Inflammatory macrophage treated with lipopolysaccharide for 4 hours (primary cell): ENCODE data around the gene LPGAT1.
"Not testable (repeated sequence)": the region's sequence is repeated elsewhere in the genome, so short reads cannot be mapped to it uniquely, and the experiment has no call there.

Experiments
- DNase-seq: peaks from one replicate; pipeline ENCODE4 v3.0.0-alpha.2; 2020

Gene LPGAT1

DNA sequence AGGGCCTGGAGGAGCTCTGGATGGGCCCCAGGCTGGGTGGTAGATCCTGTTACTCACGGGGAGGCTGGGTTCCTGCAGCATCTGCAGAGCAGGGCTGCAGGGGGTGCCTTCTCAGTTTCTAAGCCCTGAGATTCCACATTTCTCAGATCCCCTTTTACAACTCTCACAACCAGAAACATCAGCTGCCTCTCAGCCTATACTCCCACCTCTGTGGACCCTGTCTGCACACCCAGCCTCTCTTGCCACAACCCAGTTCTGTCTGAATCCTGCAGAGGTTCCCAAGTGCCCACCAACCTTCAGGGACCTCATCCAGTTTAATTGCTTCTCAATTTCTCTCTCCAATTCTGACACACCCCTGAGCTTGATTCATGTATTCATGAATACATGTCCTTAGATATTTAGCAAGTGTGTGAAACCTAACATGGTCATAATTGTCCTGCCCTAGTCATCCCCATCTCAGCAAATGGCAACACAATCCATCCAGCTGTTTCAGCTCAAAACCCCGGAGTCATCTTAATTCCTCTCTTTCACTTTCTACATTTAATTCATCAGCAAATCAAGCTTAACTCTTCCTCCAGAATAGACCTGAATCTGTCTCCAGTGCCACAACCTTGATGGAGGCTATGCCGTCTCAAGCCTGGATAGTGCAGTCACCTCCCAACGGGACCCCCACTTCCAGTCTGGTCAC, 98.1 kb downstream of the LPGAT1 start:
- DNase-seq = no peak

- DNase-seq = no peak
Observed at GRCh38 chr1:211731456-211732292, 98.9 kb downstream of the LPGAT1 start.

GRCh38 chr1:211730347-211730746, 100.2 kb downstream of the LPGAT1 start:
- no peak for DNase-seq

DNA sequence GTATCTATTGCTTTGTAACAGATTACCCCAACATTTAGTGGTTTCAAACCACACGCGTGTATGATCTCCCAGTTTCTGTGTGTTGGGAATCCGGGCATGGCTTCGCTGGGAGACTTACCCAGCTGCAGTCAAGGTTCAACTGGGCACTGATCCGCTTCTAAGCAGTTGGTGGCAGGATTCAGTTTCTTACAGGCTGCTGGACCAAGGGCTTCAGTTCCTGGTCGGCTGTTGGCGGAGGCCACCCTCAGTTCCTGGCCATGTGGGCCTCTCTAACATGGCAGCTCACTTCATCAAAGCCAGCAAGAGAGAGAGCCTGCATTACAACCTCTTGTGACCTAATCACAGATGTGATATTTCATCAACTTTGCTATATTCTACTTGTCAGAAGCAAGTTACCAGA, 101.3 kb downstream of the LPGAT1 start:
- no peak for DNase-seq

DNA sequence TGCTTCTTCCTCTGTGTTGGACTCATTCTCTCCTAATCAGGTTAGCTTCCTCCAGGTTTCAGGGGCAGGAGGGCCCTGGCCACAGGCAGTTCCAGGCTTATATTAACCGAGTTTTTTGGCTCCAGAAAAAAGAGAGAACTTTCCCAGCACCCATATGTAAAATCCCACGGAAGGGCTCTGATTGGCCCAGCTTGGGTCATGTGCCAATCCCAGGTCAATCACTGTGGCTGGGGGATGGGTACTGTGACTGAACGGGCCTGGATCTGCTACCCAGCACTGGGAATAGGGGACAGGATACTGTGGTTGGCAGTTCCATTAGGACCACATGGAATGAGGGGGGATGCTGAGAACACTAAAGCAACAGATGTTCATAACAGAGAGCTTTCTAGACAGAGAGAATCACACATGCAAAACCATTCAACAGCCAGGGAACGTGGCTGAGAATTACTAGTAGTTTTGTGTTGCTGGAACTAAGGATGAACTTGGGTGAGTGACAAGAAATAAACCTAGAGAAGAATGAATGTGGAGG, 104.0 kb downstream of the LPGAT1 start:
- DNase-seq = no peak

GRCh38 chr1:211724687-211725196, 105.8 kb downstream of the LPGAT1 start:
- no peak for DNase-seq

- peak; percentile 21 for DNase-seq
Observed at GRCh38 chr1:211723273-211723672, 107.3 kb downstream of the LPGAT1 start.

DNA sequence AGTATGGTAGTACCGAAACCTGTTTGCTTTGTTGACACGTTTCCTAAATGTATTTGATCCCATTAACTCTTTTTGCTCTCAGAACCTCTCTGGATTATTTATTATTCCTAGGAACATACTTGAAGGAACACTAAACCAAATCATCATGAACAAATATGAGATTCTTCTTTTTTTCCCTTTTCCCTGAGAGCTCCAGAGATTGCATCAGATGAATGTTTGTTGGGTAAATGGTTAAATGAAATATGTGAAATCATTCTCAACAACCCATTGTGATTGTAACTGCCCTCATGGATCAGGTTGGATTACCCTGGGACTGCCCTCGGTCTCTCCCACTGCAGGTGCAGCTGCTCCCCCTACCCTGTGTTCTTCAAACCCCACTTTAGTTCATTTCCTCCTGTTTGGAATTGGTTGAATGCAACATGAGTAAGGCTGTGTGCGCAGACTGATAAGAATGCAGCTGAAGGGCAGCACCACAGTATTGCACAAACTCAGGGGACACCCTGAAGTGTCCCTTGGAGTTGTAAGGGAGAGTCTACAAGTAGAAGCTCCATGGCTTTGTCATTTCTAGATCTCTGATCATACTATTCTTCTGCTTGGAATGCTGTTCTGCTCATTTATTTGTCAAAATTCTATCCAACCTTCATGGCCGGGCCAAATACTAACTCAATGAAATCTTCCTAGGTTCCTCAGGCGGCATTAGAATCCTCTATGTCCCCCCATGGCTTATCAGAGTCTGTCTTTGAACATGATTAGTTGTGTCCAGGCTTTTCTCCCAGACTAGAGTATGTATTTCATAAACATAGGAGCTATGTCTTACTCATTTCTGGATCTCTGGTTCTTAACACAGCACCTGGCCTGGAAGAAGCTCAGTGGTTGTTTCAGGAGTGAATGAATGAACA, 108.0 kb downstream of the LPGAT1 start:
- DNase-seq = no peak

DNA sequence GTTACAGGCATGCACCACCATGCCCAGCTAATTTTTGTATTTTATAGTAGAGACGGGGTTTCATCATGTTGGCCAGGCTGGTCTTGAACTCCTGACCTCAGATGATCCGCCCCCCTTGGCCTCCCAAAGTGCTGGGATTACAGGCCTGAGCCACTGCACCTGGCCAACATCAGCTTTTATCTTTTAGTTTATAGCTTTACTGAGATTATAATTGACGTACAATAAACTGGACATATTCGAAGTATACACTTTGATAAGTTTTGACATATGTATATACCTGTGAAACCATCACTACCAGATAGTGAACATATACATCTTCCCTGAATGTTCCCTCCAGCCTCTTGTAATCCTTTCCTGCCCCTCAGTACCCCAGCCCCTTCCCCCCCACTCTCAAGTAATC, 114.0 kb downstream of the LPGAT1 start:
- not testable (repeated sequence) for DNase-seq

- DNase-seq = no peak
Observed at GRCh38 chr1:211715971-211716370, 114.6 kb downstream of the LPGAT1 start.

DNA sequence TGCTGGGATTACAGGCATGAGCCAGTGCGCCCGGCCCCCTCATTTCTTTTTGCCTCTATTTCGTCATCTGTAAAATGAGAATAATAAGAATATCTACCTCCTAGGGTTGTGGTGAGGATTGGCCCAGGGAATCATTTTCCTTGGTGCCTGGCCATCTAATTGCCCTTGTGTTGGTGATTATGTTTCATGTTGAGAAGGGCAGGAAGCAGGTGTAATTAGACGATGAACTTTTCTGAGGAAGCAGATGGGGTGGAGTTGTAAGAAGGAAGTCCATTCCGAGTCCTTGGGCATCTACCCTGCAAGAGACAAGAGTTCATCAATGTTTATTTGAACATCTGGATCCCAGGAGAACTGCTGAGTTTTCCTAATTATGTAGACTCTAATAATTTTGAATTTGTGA, 116.4 kb downstream of the LPGAT1 start:
- no peak for DNase-seq

DNA sequence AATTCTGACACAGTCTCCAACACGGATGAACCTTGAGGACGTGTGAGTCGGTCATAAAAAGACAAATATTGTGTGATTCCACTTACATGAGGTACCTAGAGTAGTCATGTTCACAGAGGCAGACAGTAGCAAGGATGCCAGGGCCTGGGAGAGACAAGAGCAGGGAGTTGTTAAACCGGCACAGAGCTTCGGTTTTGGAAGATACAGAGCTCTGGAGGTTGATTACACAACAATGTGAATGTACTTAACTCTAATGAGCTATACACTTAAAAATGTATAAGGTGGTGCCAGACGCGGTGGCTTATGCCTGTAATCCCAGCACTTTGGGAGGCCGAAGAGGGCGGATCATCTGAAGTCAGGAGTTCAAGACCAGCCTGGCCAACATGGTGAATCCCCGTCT, 117.3 kb downstream of the LPGAT1 start:
- no peak for DNase-seq

DNA sequence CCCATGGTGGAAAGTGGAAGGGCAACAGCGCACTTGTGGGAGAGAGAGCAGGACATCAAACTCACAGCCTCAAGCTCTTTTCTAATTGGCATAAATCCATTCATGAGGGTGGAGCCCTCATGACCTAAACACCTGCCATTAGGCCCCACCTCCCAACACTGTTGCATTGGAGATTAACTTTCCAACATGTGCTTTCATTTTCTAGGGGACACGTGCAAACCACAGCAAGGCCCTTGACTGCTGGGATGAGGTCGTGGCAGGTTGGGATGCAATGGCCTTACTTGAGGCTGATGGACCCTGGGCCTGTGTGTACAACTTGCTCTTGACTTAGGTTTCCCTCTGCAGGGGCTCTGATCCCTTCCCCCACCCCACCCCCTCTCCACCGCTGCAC, 119.3 kb downstream of the LPGAT1 start:
- DNase-seq = no peak

GRCh38 chr1:211710566-211711314, 119.8 kb downstream of the LPGAT1 start:
- DNase-seq = peak; percentile 80

DNA sequence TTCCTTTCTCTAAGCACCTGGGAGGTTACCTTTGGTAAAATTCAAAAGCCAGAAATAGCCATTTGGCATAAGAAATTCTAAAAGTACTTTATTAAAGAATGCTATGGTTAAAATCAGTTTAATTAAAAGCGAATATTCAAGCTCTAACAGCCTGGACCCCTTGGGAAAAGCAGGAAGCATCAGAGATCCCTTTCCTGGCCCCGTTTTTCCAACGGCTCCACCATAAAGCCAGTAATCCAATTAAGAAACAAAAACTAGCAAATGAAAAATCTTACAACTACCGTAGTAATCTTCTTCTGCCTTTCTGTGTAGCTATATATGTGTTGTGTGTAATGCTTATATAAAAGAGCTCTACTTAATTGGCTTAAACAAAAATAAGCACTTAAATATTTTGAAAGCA, 121.6 kb downstream of the LPGAT1 start:
- no peak for DNase-seq

DNA sequence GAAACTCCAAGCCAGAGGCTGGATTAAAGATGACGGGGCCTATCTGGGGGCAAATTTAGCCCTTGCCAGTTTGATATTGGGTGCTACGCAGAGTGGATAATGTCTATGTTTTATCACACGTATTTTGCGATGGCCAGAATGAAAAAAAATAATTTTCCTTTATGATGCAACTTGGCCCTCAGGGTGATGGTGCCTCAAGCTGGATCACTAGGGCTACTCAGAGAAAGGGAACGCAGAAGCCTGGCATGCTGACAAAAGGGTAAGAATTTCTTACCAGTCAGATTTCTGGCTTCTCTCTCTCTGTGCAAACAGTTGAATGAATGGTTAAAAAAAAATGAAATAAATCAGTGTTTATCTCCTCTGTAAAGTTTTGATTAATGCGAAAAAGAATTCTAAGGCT, 122.6 kb downstream of the LPGAT1 start:
- no peak for DNase-seq

DNA sequence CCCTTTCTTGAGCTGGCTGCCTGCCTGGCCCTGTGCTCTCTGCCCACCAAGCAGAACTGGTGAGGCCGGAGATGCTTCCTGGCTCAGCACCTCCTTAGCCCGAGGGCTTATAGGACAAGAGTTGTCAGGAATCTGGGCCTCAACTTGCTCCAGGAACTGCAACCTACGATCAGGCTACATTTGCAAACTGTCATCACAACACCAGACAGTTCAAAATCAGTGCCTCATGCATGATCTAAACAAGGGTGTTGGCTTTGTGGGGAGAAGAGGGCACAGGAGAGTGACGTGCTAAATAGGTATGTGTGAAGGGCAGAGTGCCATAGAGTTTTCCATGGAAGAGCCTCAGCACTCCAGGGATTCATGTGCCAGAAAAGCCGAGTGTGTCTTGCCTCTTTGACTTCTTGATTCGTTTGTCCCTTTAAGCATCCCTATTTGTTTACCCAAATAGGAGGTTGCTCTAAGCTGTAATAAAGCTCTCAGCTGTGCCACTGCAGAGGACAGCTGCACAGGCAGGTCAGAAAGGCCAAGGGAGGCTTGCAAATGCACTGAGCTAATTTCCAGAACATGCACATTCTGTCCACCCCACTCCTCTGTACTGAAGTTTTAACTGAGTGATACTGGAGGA, 125.0 kb downstream of the LPGAT1 start:
- no peak for DNase-seq

DNA sequence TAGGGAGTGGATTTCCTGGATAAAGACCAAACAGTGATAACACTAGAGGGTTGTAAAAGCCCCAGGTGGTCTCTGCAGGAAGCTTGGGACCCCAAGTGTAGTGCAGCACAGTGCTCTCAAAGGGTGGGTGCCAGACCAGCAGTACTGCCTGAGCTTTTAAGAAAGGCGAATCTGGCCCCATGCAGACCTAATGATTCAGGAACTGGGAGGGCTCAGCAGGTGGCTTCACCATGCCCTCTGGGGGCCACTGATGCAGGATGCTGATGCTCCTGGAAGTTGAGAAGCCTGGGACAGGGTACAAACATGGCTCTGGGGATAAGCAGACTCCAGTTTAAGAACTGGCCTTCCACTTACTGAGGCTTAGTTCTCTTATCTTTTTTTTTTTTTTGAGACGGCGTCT, 126.0 kb downstream of the LPGAT1 start:
- no peak for DNase-seq

DNA sequence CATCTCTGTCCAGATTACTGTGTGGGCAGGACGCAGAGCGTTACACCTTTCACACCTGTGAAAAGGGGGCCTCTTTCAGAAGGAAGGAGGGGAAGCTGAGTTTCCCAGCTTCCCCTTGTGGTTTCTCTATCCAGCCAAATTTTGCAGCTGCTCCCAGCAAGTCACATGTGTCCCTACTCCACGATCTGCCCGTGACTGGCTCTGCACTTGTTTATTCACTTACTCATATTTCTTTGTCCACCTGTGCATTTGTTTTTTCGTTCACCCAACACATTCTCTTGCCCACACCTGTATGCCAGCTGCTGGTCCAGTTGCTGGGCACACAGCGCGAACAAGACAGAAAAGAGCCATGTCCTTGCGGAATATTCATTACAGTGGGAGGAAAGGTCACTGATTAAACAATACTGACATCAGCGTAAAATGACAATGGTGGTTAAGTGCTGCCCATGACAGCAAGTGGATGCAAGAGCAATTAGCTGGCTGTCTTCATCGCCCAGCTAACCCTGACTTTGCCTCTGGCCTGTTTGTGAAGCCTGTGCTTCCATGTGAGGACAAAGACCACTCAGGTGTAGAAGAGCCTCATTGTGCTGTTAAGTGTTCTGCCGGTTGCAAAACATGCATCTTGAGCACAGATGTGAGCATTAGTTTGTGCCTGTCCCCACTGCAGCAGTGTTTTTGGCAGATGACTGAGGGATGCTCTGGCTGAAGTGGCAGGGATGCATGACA, 126.6 kb downstream of the LPGAT1 start:
- no peak for DNase-seq

DNA sequence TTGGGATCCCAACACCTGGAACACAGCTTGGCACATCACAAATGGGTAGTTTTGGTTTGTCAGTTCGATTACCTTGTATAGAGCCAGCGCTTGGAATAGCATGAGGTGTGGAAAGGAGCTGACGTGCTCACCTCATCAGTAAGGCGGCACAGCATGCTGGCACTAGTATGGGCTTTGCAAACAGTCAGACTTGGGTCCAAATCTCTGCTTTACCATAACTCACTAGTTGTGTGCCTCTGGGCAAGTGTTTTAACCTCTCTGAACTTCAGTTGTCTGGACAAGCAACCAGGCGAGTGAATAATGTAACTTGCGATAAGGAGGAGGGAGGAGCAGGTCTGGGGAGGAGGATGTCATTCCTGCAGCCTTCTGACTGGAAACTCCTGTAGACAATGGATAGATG, 128.8 kb downstream of the LPGAT1 start:
- no peak for DNase-seq

- DNase-seq = no peak
Observed at GRCh38 chr1:211699059-211699458, 131.5 kb downstream of the LPGAT1 start.
